DND-41 (cell line): Measurements from ENCODE around the gene RIMOC1.

Experiments
- CTCF ChIP-seq: IDR thresholded peaks from 2 replicates; pipeline ENCODE4 v1.5.1; 2012; ENCODE audit warnings: borderline replicate concordance, low read length, moderate library complexity, mild to moderate bottlenecking; ENCODE audit not compliant: poor library complexity, severe bottlenecking; ENCODE audit errors: extremely low read depth
- EZH2 ChIP-seq: IDR thresholded peaks from 3 replicates; pipeline ENCODE4 v1.6.1; 2012; ENCODE audit warnings: borderline replicate concordance, low read depth, mild to moderate bottlenecking, moderate library complexity, low read length, inconsistent platforms; ENCODE audit not compliant: severe bottlenecking

DNA sequence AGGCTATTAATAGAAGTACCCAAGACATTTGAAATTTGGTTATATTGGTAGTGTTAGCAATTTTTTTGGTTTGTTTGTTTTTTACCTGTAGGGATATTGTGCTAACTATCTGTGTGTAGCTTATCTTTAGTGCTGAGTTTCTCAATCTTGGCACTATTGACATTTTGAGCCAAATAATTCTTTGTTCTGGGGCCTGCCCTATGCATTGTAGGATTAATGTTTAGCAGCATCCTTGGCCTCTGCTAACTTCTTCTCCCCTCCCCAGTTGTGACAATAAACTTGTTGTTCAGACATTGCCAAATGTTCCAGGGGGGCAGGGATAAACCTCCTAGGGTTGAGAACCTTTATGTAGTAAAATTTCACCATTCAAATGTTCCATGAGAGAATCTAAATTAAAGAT, 24.9 kb downstream of the RIMOC1 start:
- no peak for TF ChIP-seq CTCF
- TF ChIP-seq EZH2, result no peak
